OCI-M1 (cell line): Measurements from ENCODE around the gene ZNF778.
"Not testable (repeated sequence)": the region's sequence is repeated elsewhere in the genome, so short reads cannot be mapped to it uniquely, and the experiment has no call there.

Experiments used
- DNase-seq: peaks from one replicate; lab custom pipeline; 2025; lab: John Stamatoyannopoulos, UW

ZNF778 gene

DNA sequence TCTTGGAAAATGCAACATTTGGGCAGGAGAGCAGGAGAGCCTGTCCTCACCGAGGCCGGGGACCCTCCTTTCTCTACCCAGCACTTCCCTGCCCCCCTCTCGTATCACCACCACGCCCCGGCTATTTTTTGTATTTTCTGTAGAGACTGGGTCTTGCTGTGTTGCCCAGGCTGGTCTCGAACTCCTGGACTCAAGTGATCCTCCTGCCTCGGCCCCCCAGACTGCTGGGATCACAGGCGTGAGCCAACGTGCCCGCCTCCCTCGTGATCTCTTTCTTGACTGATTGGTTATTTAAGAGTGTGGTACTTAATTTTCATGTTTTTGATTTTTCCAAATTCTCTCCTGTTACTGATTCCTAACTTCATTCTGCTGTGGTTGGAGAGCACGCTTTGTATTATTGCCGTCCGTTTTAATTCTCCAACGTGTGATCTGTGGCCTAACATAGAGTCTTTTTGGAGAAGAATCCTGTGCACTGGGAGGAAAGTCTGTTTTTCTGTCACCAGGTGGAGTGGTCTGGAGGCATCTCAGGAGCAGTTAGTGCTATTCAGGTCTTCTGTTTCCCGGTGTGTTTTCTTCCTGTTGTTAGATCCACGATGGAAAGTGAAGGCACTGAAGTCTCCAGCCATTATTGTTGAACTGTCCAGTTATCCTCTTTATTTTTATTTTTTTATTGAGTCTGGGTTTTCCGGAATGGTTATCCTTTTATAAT is 40.4 kb downstream of the ZNF778 start:
- DNase-seq = no peak

DNA sequence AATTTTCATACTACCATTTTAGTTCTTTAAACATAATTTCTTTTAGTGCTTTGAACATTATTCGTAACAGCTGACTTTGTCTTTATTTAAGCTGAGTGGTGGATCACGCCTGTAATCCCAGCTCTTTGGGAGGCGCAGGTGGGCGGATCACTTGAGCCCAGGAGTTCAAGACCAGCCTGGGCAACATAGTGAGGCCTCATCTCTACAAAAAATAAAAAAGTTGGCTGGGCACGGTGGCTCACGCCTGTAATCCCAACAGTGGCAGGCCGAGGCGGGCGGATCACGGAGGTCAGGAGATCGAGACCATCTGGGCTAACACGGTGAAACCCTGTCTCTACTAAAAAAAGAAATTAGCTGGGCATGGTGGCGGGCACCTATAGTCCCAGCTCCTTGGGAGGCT is 42.4 kb downstream of the ZNF778 start:
- DNase-seq = not testable (repeated sequence)

GRCh38 chr16:89261691-89262563 is 44.4 kb downstream of the ZNF778 start:
- peak; percentile 41 for DNase-seq

DNA sequence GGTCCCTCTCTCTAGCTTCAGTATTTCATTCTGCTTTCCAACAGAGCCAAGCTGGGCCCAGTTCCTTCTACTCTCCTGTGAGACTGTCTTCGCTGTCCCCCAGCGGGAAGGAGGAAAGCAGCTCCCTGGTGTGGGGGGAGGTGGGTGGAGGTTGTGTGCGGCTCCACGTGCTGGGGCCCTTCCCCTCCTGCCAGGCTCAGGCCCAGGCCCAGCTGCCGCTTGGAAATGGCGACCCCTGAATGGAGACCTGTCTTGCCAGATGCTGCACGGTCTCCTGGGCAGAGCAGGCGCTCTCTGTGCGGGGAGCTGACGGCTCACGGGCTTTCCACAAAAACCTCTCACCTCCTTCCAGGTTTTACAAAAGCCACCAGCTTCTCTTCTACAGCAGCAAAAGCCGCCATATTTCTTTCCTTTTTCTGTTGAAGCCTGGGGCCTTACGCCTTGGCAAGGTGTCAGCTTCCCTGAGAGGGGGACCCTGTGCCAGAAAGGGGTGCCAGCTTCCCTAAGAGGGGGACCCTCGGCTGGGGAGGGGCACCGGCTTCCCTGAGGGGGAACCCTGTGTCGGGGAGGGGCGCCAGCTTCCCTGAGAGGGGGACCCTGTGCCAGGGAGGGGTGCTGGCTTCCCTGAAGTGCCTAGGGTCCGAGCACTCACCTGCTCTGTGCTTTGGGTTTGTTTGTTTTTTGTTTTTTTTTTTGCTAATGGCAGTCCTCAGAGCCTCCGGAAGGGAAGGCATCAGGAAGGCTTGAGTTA is 47.5 kb downstream of the ZNF778 start:
- no peak for DNase-seq

GRCh38 chr16:89265647-89266046 is 48.1 kb downstream of the ZNF778 start:
- no peak for DNase-seq

DNA sequence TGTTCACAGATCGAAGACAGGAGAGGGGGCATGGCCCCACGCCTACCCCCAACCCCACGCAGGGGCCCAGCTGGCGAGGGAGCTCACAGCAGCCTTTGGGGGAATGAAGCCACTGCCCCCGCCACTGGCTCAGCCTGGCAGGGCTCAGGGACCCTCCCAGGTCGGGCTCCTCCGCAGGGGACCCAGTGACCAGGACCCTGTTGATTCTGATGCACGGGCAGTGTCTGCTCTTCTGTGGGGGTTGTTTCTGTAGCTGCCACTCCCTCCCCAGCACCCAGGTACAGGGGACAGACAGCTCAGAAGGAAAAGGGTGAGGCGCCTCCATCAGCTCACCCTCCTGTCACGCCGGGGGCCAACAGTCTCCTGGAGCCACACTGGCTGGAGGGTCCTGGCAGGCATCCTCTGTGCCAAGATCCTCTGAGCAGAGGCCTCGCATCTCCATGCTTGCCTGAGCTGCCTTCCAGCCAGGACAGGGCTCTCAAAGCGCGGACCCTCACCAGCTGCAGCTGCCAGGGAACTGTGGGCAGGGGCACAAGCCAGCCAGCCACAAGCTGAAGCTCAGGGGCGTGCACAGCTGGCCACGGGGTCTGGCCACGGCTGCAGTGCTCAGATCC is 49.1 kb downstream of the ZNF778 start:
- no peak for DNase-seq

- not testable (repeated sequence) for DNase-seq
Observed at GRCh38 chr16:89267746-89268145, 50.2 kb downstream of the ZNF778 start.

- DNase-seq = no peak
Observed at GRCh38 chr16:89268585-89268984, 51.1 kb downstream of the ZNF778 start.

- no peak for DNase-seq
Observed at GRCh38 chr16:89268987-89269735, 51.7 kb downstream of the ZNF778 start.

DNA sequence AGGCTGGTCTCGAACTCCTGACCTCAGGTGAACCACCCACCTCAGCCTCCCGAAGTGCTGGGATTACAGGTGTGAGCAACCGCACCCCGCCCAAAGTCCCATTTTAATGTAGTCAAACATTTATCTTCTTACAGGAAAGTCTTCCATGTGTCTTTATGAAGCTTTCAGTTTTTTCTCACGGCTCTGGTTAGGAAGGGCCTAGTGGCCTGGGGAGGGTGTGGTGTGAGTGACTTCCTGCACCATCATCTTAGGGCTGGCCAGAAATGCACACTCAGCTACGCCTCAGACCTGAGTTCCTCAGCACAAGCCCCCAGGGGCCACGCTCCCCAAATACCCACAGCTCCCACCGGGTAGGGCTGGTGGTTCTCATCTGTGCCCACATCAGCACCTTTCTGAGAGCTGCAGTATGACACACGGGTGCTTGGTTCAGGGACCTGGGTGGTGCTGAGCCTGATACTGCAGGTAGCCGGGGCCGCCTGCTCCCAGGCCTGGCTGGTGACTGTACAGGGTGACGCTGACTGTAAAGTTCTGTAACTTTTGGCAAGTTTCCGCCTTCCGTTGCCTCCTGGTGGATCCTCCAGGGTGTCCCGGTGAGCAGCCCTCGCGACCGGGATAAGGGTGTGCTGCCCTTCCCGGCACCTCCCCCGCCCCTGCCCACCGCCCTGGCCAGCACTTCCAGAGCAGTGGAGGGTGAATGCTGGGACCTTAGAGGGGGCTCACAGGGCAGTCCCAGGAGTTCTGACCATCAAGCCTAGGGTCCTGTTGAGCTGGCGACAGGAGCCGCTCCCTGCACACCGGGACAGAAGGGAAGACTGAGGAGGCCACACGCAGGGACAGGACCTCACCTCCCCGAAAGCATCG is 52.5 kb downstream of the ZNF778 start:
- DNase-seq = no peak

DNA sequence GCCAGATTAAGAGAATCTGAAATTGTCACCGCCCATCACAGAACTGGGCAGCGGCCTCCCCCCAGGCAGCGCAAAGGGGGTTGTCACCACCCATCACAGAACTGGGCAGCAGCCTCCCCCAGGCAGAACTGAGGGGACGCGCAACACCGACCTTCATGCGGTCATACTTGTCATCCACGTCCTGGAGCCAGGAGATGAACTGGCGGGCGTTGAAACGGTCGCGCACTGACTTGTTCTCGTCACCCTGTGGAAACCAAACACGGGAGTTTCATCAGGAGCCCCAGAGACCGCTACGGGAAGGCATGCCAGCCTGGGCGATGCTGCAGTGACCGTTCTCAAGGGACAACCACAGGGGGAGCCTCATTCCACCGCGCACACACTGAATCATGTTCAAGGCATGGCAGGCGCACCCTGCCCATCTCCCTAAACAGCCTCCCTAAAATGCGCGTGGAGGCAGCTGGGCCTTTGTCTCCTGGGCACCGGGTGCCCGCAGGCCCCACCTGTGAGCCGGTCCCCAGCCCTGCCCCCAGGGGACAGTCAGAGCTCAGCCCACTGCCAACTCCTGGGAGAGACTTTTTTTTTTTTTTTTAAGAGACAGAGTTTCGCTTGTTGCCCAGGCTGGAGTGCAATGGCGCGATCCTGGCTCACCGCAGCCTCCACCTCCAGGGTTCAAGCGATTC is 53.3 kb downstream of the ZNF778 start:
- DNase-seq = no peak

GRCh38 chr16:89272631-89273030 is 55.1 kb downstream of the ZNF778 start:
- no peak for DNase-seq

GRCh38 chr16:89273741-89274472 is 56.4 kb downstream of the ZNF778 start:
- no peak for DNase-seq

- no peak for DNase-seq
Observed at GRCh38 chr16:89274561-89275283, 57.2 kb downstream of the ZNF778 start.

DNA sequence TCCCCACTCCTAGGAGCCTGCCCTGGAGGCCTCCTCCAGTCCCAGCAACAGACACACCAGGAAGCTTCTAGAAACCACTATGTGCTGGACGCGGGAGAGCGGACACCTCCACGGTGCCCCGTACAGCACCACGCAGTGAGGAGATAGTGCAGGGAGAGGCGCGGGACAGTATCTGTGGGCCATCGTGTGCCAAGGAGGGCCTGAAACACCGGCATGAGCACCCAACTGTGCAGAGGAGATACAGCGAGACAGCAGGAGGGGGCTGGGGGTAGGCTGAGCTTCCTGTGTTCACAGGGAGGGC is 57.7 kb downstream of the ZNF778 start:
- no peak for DNase-seq

DNA sequence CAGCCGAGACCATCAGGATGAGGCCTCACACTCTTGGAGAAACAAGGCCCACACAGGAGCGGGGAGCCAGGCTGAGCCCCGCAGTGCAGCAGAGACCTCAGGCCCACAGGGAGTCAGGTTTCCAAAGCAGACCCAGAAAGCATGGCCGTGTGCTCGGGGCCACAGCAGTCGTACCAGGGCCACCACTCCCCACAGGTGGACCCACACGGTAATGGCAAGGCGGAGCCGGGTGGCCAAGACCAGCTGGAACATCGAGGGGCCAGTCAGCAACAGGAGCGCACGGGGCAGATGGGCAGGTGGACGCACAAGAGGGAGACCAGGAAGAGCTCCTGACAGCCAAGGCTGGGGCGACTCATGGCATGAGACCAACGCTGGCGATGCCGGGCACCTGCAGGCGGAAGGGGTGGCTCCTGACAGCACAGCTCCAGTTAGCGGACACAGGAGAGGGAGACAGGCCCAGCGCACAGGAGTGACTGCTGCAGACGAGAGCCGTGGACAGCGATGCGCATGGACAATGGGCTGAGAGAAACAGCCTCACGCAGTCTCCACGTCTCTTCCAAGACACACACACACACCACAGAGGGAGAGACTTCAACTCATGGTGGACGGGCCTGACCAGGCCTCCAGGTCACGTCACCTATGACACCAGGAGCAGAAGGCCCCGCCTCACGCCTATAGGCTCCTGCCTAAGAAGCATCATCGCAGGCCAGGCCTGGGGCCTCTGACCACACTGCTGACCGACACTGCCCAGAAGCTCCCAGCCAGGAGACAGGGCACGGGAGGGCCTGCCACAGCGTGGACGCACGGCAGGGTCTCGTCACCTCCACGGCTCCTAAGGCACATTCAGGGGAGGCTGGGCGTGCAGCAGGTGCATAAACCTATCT is 58.6 kb downstream of the ZNF778 start:
- no peak for DNase-seq

- no peak for DNase-seq
Observed at GRCh38 chr16:89277049-89277448, 59.5 kb downstream of the ZNF778 start.
